ENCODE results near the gene MRGPRF. TPM values are rescaled to one million over a fixed set of nuclear protein-coding genes. Genes with fewer than 3 reads are reported as not detected.

MRGPRF gene
- total and polyA plus RNA-seq, 2 donors (not counting 1 experiment from before 2014, with no cell fraction given): not detected

DNA sequence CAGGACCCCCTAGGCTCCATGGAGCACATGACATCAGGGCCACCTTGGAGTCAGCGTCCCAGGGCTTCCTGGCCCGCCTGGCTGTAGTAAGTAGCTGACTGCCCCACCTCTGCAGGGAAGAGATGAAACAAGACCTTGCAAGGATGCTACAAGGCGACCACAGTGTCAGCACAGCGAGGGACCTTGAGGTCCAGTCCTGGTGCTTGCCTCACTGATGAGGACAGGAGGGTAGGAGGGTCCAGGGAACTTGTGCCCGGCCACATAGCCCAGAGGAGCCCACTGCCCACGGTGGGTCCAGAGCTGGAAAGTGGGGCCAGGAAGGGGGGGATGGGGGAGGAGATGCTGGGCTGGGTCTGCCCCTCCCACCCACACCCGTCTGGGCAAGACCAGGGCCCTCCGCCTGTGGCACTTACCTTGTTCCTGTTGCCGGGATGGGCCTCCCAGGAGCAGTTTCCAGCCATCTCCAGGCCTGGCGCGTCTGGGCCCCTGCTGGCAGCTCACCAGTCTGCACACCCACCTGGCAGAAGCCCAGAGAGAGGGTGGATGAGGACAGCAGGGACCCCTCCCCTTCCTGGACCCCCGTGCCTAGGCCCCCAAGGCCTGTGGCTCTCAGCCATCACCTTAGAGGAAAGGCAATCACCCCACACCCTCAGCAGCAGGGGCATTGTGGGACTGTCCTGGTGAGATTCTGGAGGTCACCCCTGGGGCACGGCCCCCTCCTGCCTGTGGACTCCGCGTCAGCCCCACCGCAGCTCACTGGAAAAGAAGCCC is 3.4 kb downstream of the MRGPRF start:
- Mint-ChIP-seq H3K27me3 (peaks cover 37% of the 10 kb centered on the region), H3K9me3 (ENCODE audit: insufficient read depth) (no peaks in the 10 kb centered on the region), H3K4me1 (peaks cover 2% of the 10 kb centered on the region), H3K27ac (no peak overlapping the region), H3K4me3 (no peak overlapping the region)
- Histone ChIP-seq H3K9me3 (ENCODE audit: control extremely low read depth in 1 of 3, control insufficient read depth in 2 of 3, insufficient read depth in 1 of 3, low read length in 2 of 3) (no peaks in the 10 kb centered on the region), H3K9ac (ENCODE audit: low read length) (no peak overlapping the region), H3K4me2 (replicated peaks; ENCODE audit: low read depth, low read length, poor library complexity, severe bottlenecking) (no peak overlapping the region), H3K27ac (ENCODE audit: low read length in 2 of 2) (no peak overlapping the region), H4K20me1 (ENCODE audit: control insufficient read depth, insufficient read depth, low read length, poor library complexity, severe bottlenecking) (no peaks in the 10 kb centered on the region), H3K27me3 (replicated peaks in 1 of 4; ENCODE audit: control extremely low read depth in 1 of 4, control insufficient read depth in 3 of 4, insufficient read depth in 4 of 4, low read length in 3 of 4) (peaks cover 0 to 47% (median 13%) of the 10 kb centered on the region in 4 experiments), H3K36me3 (replicated peaks in 1 of 2; ENCODE audit: control extremely low read depth in 1 of 2, control insufficient read depth in 1 of 2, extremely low read depth in 1 of 2, insufficient read depth in 2 of 2, low read length in 1 of 2) (no peaks in the 10 kb centered on the region), H2AFZ (ENCODE audit: insufficient read depth, low read depth, low read length, poor library complexity, severe bottlenecking) (no peak overlapping the region), H3K4me3 (ENCODE audit: control extremely low read depth in 1 of 5, extremely low read depth in 1 of 5, insufficient read depth in 1 of 5, low read depth in 2 of 5, low read length in 4 of 5) (no peak overlapping the region), H3K4me1 (ENCODE audit: control insufficient read depth in 2 of 2, insufficient read depth in 2 of 2, low read length in 2 of 2) (peaks cover 0 to 3% of the 10 kb centered on the region in 2 donors), H3K79me2 (ENCODE audit: control insufficient read depth, insufficient read depth, low read length) (no peaks in the 10 kb centered on the region)
- ATAC-seq (ENCODE audit: low read depth) (no peak), DNase-seq (no peak)
- ChIA-PET CTCF (no interaction called here), POLR2A (no interaction called here)
- TF ChIP-seq EZH2 (IDR thresholded peaks at IDR 0.05; ENCODE audit: borderline replicate concordance, insufficient read depth, low read depth, low read length, poor library complexity, severe bottlenecking): no peak
- TF ChIP-seq, protein P1, sequence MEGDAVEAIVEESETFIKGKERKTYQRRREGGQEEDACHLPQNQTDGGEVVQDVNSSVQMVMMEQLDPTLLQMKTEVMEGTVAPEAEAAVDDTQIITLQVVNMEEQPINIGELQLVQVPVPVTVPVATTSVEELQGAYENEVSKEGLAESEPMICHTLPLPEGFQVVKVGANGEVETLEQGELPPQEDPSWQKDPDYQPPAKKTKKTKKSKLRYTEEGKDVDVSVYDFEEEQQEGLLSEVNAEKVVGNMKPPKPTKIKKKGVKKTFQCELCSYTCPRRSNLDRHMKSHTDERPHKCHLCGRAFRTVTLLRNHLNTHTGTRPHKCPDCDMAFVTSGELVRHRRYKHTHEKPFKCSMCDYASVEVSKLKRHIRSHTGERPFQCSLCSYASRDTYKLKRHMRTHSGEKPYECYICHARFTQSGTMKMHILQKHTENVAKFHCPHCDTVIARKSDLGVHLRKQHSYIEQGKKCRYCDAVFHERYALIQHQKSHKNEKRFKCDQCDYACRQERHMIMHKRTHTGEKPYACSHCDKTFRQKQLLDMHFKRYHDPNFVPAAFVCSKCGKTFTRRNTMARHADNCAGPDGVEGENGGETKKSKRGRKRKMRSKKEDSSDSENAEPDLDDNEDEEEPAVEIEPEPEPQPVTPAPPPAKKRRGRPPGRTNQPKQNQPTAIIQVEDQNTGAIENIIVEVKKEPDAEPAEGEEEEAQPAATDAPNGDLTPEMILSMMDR (IDR thresholded peaks at IDR 0.05): no peak
- 82% methylated on average over 10 of the region's 16 CpGs for WGBS (ENCODE audit: insufficient coverage)
- intact Hi-C loops (cut with micrococcal nuclease): loop anchor here (2.0 kb wide), 1 partner anchor 79 kb away; no protein-coding TSS in a partner anchor

- no peak overlapping the region for H3K4me3 ChIP-seq (ENCODE audit: control extremely low read depth in 1 of 5, extremely low read depth in 1 of 5, insufficient read depth in 1 of 5, low read depth in 2 of 5, low read length in 4 of 5)
- 87% methylated on average over 17 of the region's 17 CpGs for WGBS (ENCODE audit: insufficient coverage)
- H3K36me3 ChIP-seq (replicated peaks in 1 of 2; ENCODE audit: control extremely low read depth in 1 of 2, control insufficient read depth in 1 of 2, extremely low read depth in 1 of 2, insufficient read depth in 2 of 2, low read length in 1 of 2): no peaks in the 10 kb centered on the region
- H4K20me1 ChIP-seq (ENCODE audit: control insufficient read depth, insufficient read depth, low read length, poor library complexity, severe bottlenecking): no peaks in the 10 kb centered on the region
- no peak overlapping the region for H3K9ac ChIP-seq (ENCODE audit: low read length)
- H3K9me3 Mint-ChIP-seq (ENCODE audit: insufficient read depth): no peaks in the 10 kb centered on the region
- DNase-seq (no peak), ATAC-seq (ENCODE audit: low read depth) (no peak)
- H2AFZ ChIP-seq (ENCODE audit: insufficient read depth, low read depth, low read length, poor library complexity, severe bottlenecking): no peak overlapping the region
- no peak overlapping the region for H3K4me2 ChIP-seq (replicated peaks; ENCODE audit: low read depth, low read length, poor library complexity, severe bottlenecking)
- H3K27me3 Mint-ChIP-seq: peaks cover 37% of the 10 kb centered on the region
- ChIA-PET CTCF (no interaction called here), POLR2A (no interaction called here)
- intact Hi-C loops (cut with micrococcal nuclease): no loop called here
- H3K27me3 ChIP-seq (replicated peaks in 1 of 4; ENCODE audit: control extremely low read depth in 1 of 4, control insufficient read depth in 3 of 4, insufficient read depth in 4 of 4, low read length in 3 of 4): peaks cover 0 to 46% (median 13%) of the 10 kb centered on the region in 4 experiments
- H3K4me1 ChIP-seq (ENCODE audit: control insufficient read depth in 2 of 2, insufficient read depth in 2 of 2, low read length in 2 of 2): peaks cover 0 to 3% of the 10 kb centered on the region in 2 donors
- no peaks in the 10 kb centered on the region for H3K9me3 ChIP-seq (ENCODE audit: control extremely low read depth in 1 of 3, control insufficient read depth in 2 of 3, insufficient read depth in 1 of 3, low read length in 2 of 3)
- H3K79me2 ChIP-seq (ENCODE audit: control insufficient read depth, insufficient read depth, low read length): no peaks in the 10 kb centered on the region
- TF ChIP-seq, protein P1 (IDR thresholded peaks at IDR 0.05): no peak
- no peak for TF ChIP-seq EZH2 (IDR thresholded peaks at IDR 0.05; ENCODE audit: borderline replicate concordance, insufficient read depth, low read depth, low read length, poor library complexity, severe bottlenecking)
- H3K27ac ChIP-seq (ENCODE audit: low read length in 2 of 2): no peak overlapping the region
- no peak overlapping the region for H3K4me3 Mint-ChIP-seq
- H3K27ac Mint-ChIP-seq: no peak overlapping the region
- peaks cover 2% of the 10 kb centered on the region for H3K4me1 Mint-ChIP-seq
Observed at GRCh38 chr11:69008737-69009440, 4.2 kb downstream of the MRGPRF start.

All from B cell (primary cell).